ENCODE data around the gene NME7. TPM values are rescaled to one million over a fixed set of nuclear protein-coding genes. Genes with fewer than 3 reads are reported as not detected.

Gene NME7
- total RNA-seq, 1 donor, result 4.0 TPM

GRCh38 chr1:169326956-169327268 lies 40.7 kb downstream of the NME7 start:
- peaks cover 11% of the 10 kb centered on the region for H3K4me1 ChIP-seq (ENCODE audit: insufficient read depth, low read length)
- peaks cover 6% of the 10 kb centered on the region for H3K9me3 ChIP-seq (ENCODE audit: low read depth, low read length)
- no peak overlapping the region for H3K4me3 ChIP-seq (ENCODE audit: low read length)
- H3K27me3 ChIP-seq (ENCODE audit: insufficient read depth, low read length), result no peaks in the 10 kb centered on the region

- H3K4me3 ChIP-seq (ENCODE audit: low read length), result no peak overlapping the region
- H3K27me3 ChIP-seq (ENCODE audit: insufficient read depth, low read length), result no peaks in the 10 kb centered on the region
- H3K9me3 ChIP-seq (ENCODE audit: low read depth, low read length), result peaks cover 6% of the 10 kb centered on the region
- peaks cover 11% of the 10 kb centered on the region for H3K4me1 ChIP-seq (ENCODE audit: insufficient read depth, low read length)
Observed at GRCh38 chr1:169326261-169326955, 41.2 kb downstream of the NME7 start.

GRCh38 chr1:169325117-169325516 lies 42.5 kb downstream of the NME7 start:
- no peaks in the 10 kb centered on the region for H3K27me3 ChIP-seq (ENCODE audit: insufficient read depth, low read length)
- H3K4me1 ChIP-seq (ENCODE audit: insufficient read depth, low read length), result peaks cover 11% of the 10 kb centered on the region
- peaks cover 6% of the 10 kb centered on the region for H3K9me3 ChIP-seq (ENCODE audit: low read depth, low read length)
- no peak overlapping the region for H3K4me3 ChIP-seq (ENCODE audit: low read length)

- Histone ChIP-seq H3K4me3 (ENCODE audit: low read length) (no peak overlapping the region), H3K9me3 (ENCODE audit: low read depth, low read length) (no peaks in the 10 kb centered on the region)
Observed at GRCh38 chr1:169322138-169322537, 45.5 kb downstream of the NME7 start.

GRCh38 chr1:169321539-169321938 lies 46.1 kb downstream of the NME7 start:
- H3K27me3 ChIP-seq (ENCODE audit: insufficient read depth, low read length), result no peaks in the 10 kb centered on the region
- H3K4me3 ChIP-seq (ENCODE audit: low read length), result no peak overlapping the region
- no peaks in the 10 kb centered on the region for H3K9me3 ChIP-seq (ENCODE audit: low read depth, low read length)
- peaks cover 6% of the 10 kb centered on the region for H3K4me1 ChIP-seq (ENCODE audit: insufficient read depth, low read length)

More at GRCh38 chr1:169322138-169322537, 45.5 kb downstream of the NME7 start:
- H3K27me3 ChIP-seq (ENCODE audit: insufficient read depth, low read length), result no peaks in the 10 kb centered on the region
- H3K4me1 ChIP-seq (ENCODE audit: insufficient read depth, low read length), result peaks cover 11% of the 10 kb centered on the region

- no peaks in the 10 kb centered on the region for H3K27me3 ChIP-seq (ENCODE audit: insufficient read depth, low read length)
- no peak overlapping the region for H3K4me3 ChIP-seq (ENCODE audit: low read length)
- no peaks in the 10 kb centered on the region for H3K9me3 ChIP-seq (ENCODE audit: low read depth, low read length)
- no peaks in the 10 kb centered on the region for H3K4me1 ChIP-seq (ENCODE audit: insufficient read depth, low read length)
Observed at GRCh38 chr1:169318536-169319244, 48.9 kb downstream of the NME7 start.

GRCh38 chr1:169316556-169316955 lies 51.0 kb downstream of the NME7 start:
- no peaks in the 10 kb centered on the region for H3K27me3 ChIP-seq (ENCODE audit: insufficient read depth, low read length)
- H3K4me3 ChIP-seq (ENCODE audit: low read length), result no peak overlapping the region
- peaks cover 7% of the 10 kb centered on the region for H3K4me1 ChIP-seq (ENCODE audit: insufficient read depth, low read length)
- H3K9me3 ChIP-seq (ENCODE audit: low read depth, low read length), result no peaks in the 10 kb centered on the region

- no peaks in the 10 kb centered on the region for H3K27me3 ChIP-seq (ENCODE audit: insufficient read depth, low read length)
- no peaks in the 10 kb centered on the region for H3K9me3 ChIP-seq (ENCODE audit: low read depth, low read length)
- H3K4me1 ChIP-seq (ENCODE audit: insufficient read depth, low read length), result peaks cover 10% of the 10 kb centered on the region
- H3K4me3 ChIP-seq (ENCODE audit: low read length), result no peak overlapping the region
Observed at GRCh38 chr1:169312084-169312954, 55.3 kb downstream of the NME7 start.

- Histone ChIP-seq H3K9me3 (ENCODE audit: low read depth, low read length) (no peaks in the 10 kb centered on the region), H3K4me1 (ENCODE audit: insufficient read depth, low read length) (peaks cover 10% of the 10 kb centered on the region), H3K27me3 (ENCODE audit: insufficient read depth, low read length) (no peaks in the 10 kb centered on the region), H3K4me3 (ENCODE audit: low read length) (peak overlapping the region; percentile 24)
Observed at GRCh38 chr1:169309178-169310166, 58.1 kb downstream of the NME7 start.

GRCh38 chr1:169308313-169309039 lies 59.1 kb downstream of the NME7 start:
- H3K4me3 ChIP-seq (ENCODE audit: low read length), result no peak overlapping the region
- peaks cover 10% of the 10 kb centered on the region for H3K4me1 ChIP-seq (ENCODE audit: insufficient read depth, low read length)
- H3K27me3 ChIP-seq (ENCODE audit: insufficient read depth, low read length), result no peaks in the 10 kb centered on the region
- no peaks in the 10 kb centered on the region for H3K9me3 ChIP-seq (ENCODE audit: low read depth, low read length)

- H3K27me3 ChIP-seq (ENCODE audit: insufficient read depth, low read length), result no peaks in the 10 kb centered on the region
- peaks cover 7% of the 10 kb centered on the region for H3K4me1 ChIP-seq (ENCODE audit: insufficient read depth, low read length)
- H3K9me3 ChIP-seq (ENCODE audit: low read depth, low read length), result no peaks in the 10 kb centered on the region
- no peak overlapping the region for H3K4me3 ChIP-seq (ENCODE audit: low read length)
Observed at GRCh38 chr1:169307176-169307575, 60.4 kb downstream of the NME7 start.

- H3K4me3 ChIP-seq (ENCODE audit: low read length), result no peak overlapping the region
- H3K9me3 ChIP-seq (ENCODE audit: low read depth, low read length), result no peaks in the 10 kb centered on the region
- H3K4me1 ChIP-seq (ENCODE audit: insufficient read depth, low read length), result peaks cover 3% of the 10 kb centered on the region
- H3K27me3 ChIP-seq (ENCODE audit: insufficient read depth, low read length), result no peaks in the 10 kb centered on the region
Observed at GRCh38 chr1:169305948-169306347, 61.6 kb downstream of the NME7 start.

GRCh38 chr1:169305356-169305755 lies 62.2 kb downstream of the NME7 start:
- H3K9me3 ChIP-seq (ENCODE audit: low read depth, low read length), result no peaks in the 10 kb centered on the region
- no peaks in the 10 kb centered on the region for H3K27me3 ChIP-seq (ENCODE audit: insufficient read depth, low read length)
- peaks cover 3% of the 10 kb centered on the region for H3K4me1 ChIP-seq (ENCODE audit: insufficient read depth, low read length)
- no peak overlapping the region for H3K4me3 ChIP-seq (ENCODE audit: low read length)

- H3K27me3 ChIP-seq (ENCODE audit: insufficient read depth, low read length), result no peaks in the 10 kb centered on the region
- H3K4me3 ChIP-seq (ENCODE audit: low read length), result no peak overlapping the region
- no peaks in the 10 kb centered on the region for H3K4me1 ChIP-seq (ENCODE audit: insufficient read depth, low read length)
- H3K9me3 ChIP-seq (ENCODE audit: low read depth, low read length), result no peaks in the 10 kb centered on the region
Observed at GRCh38 chr1:169300854-169301253, 66.7 kb downstream of the NME7 start.
